GM12801 (cell line): ENCODE measurements around the gene SMARCD3.

Source experiments
- TF ChIP-seq, protein P1 (sequence below): IDR thresholded peaks from one replicate; pipeline ENCODE4 v1.5.1; 2011; ENCODE audit warnings: control low read depth; ENCODE audit not compliant: insufficient read length; ENCODE audit errors: extremely low read depth

Gene SMARCD3

DNA sequence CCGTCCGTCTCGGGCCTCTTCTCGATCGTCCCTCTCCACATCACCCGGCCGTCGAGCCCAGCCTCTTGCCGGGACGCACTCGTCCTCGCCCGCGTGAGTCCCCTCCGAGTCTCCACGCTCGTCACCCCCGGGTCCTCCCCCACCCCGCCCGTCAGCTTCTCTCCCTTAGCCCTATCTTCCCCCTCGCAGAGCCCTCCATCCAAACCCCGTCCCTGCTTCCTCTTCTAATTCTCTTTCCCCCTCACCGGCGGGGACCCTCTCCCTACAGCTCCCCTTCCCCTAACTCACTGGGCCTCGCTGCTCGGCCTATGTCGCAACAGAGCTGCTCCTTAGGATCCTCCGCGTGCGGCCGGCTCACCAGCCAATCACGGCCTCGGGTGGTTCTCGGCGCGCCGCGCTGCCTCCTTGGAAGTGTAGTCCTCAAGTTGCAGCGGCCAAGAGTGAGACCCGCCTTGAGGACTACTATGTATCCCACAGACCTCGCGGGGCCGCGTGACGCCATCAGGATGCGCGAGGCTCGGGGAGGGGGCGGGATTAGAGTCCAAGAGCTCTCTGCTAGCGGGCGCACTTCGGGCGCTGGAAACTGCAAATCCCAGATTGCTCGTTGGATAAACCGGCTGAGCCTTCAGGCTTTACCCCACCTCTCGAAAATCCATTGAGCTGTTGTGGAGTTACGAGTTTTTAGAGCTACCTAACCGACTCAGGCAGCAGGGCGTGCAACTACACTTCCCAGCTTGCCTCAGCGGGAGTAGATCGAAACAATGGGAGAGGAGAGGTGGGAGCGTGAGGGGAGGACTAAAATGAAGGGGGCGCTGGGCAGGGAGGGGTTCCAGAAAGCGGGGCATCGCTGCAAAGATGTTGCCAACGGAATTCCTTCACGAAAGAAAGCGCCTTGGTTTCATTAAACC lies 21.4 kb downstream of the SMARCD3 start, which contains the start of gene ABCF2:
Gene ABCF2, minus strand, starts transcription at position 331 of the 908 bp plus-strand sequence. CDS start 747 bp downstream, outside the sequence.
- TF ChIP-seq, protein P1, sequence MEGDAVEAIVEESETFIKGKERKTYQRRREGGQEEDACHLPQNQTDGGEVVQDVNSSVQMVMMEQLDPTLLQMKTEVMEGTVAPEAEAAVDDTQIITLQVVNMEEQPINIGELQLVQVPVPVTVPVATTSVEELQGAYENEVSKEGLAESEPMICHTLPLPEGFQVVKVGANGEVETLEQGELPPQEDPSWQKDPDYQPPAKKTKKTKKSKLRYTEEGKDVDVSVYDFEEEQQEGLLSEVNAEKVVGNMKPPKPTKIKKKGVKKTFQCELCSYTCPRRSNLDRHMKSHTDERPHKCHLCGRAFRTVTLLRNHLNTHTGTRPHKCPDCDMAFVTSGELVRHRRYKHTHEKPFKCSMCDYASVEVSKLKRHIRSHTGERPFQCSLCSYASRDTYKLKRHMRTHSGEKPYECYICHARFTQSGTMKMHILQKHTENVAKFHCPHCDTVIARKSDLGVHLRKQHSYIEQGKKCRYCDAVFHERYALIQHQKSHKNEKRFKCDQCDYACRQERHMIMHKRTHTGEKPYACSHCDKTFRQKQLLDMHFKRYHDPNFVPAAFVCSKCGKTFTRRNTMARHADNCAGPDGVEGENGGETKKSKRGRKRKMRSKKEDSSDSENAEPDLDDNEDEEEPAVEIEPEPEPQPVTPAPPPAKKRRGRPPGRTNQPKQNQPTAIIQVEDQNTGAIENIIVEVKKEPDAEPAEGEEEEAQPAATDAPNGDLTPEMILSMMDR, result no peak

DNA sequence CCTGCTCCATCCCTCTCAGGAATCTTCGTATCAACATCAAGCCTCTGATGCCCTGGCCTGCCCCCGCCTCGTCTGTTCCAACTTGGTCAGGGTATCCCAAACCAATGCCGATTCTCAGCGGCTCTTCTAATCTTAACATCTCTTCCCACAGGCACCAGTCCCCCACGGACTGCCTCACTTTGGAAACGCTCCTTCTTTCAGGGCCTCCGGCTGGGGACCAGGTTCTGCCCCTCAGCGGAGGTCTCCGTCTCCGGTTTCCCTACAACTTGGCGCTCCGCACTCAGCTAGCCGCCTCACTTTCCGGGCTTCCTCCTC lies 22.0 kb downstream of the SMARCD3 start:
- TF ChIP-seq, protein P1, result no peak

DNA sequence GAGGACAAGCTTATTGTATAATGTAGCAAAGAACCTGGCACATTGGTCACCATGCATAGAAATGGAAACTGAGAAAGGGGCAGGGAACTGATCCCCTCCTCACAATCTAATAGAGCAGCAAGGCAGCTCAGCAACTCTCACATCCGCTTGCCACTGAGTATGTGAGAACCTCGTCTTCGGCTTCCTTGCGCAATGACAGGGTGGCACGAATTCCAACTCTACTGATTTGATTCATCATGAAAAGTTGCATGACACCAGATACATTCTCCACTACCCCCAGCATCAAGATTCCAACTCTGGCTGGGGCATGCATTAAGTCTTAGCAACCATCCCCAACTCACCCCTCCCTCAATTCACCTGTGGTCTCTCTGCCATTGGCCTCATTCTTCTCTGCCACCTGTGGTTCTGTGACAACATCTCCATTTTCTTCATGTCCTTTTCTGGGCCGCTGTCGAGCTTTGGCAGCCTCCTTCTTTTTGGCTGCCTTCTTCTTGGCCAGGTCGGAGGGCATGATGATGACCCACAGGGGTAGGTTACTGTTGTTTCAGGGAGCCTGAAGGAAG lies 22.5 kb downstream of the SMARCD3 start:
- TF ChIP-seq, protein P1, result no peak

DNA sequence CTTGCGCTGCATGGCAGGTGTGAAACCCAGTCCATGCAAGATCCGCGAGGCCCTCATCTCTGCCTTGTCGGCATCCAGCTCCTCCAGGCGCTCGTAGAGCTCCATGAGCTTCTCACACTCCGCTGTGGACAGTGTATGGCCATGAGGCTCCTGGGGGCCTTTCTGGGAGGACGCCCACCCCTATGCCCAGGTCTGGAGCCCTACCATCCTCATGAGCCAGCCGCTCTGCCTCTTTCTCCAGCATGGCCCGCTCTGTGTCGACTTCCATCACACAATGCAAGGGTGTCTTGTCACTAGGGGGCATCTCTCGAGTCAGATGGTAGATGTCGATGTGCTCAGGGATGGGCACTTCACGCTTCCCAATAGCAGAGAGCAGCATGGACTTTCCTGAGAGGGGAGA lies 24.8 kb downstream of the SMARCD3 start:
- TF ChIP-seq, protein P1, result no peak

DNA sequence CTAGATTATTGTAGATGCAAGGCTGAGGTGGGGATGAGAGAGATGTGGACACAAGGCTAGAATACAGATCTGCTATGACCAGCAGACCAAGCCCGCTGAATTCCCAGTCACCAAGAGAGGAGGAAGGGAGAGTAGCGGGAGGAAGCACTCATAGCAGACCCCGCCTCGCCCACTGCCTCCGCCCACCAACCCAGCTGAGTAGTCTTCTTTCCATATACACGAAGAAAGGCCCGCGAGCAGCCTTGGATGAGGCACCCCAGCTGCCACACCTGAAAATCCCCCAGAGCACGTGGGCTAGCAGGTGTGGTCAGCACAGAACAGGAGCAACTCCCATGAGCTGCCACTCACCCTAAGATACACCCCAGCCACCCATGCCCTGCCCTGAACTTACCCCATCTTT lies 30.3 kb downstream of the SMARCD3 start:
- TF ChIP-seq, protein P1, result no peak

DNA sequence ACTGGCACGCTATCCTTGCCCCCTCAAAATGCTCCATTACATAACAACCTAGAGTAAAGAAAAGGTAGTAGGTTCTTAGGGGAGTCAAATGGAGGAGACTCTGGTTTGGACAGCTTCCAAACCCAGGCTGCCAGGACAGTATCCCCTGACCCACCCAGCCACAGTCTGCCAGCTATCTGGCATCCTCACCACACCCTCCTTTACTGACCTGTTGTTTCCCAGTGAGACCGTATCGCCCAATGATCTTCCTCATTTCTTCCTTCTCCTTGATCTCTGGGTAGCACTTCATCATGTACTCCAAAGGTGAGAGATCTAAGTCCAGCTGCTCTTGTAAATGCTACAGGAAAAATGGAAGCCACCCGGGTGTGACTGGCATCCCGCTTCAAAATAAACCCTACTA lies 33.1 kb downstream of the SMARCD3 start:
- TF ChIP-seq, protein P1, result no peak

DNA sequence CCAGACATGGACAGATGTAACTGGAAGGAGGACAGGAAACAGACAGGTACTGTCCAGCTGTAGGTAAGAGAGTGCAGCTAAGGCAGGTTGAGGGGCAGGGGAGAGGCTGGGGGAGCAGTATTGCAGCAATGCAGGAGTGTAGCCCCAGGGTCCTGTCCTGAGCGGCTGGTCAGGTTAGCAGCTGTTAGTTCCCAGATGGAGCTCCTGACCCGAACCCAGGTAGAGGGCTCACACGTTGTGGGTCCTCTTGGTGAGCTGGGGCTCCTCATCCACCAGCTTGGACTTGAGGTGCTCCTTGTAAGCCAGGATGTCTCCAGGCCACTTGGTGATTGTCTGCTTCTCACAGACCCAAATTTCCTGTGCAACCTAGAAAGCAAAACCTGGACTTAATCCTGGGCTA lies 34.7 kb downstream of the SMARCD3 start:
- TF ChIP-seq, protein P1, result no peak
